GM18526 (cell line): ENCODE results near the gene APP.

Source experiments
- POLR2A ChIP-seq: IDR thresholded peaks from 3 replicates; pipeline ENCODE4 v1.6.1; 2011; ENCODE audit not compliant: insufficient read length; ENCODE audit errors: extremely low read depth

Gene APP

GRCh38 chr21:26067836-26068594, 102.6 kb downstream of the APP start:
- TF ChIP-seq POLR2A = no peak

GRCh38 chr21:26064506-26064905, 106.1 kb downstream of the APP start:
- no peak for TF ChIP-seq POLR2A

- TF ChIP-seq POLR2A = no peak
Observed at GRCh38 chr21:26061437-26061836, 109.1 kb downstream of the APP start.

GRCh38 chr21:26060335-26061115, 110.0 kb downstream of the APP start:
- no peak for TF ChIP-seq POLR2A

- no peak for TF ChIP-seq POLR2A
Observed at GRCh38 chr21:26057477-26058170, 112.9 kb downstream of the APP start.

- no peak for TF ChIP-seq POLR2A
Observed at GRCh38 chr21:26055841-26056264, 114.7 kb downstream of the APP start.

- TF ChIP-seq POLR2A = no peak
Observed at GRCh38 chr21:26055010-26055409, 115.6 kb downstream of the APP start.

- no peak for TF ChIP-seq POLR2A
Observed at GRCh38 chr21:26052057-26052456, 118.5 kb downstream of the APP start.

GRCh38 chr21:26050857-26051256, 119.7 kb downstream of the APP start:
- no peak for TF ChIP-seq POLR2A

GRCh38 chr21:26049803-26050202, 120.8 kb downstream of the APP start:
- no peak for TF ChIP-seq POLR2A

- TF ChIP-seq POLR2A = no peak
Observed at GRCh38 chr21:26047279-26047967, 123.1 kb downstream of the APP start.

GRCh38 chr21:26043891-26044290, 126.7 kb downstream of the APP start:
- TF ChIP-seq POLR2A = no peak

GRCh38 chr21:26042181-26042876, 128.2 kb downstream of the APP start:
- no peak for TF ChIP-seq POLR2A

GRCh38 chr21:26041431-26042180, 129.0 kb downstream of the APP start:
- no peak for TF ChIP-seq POLR2A
